Measurements from ENCODE around the gene DLG2. TPM values are rescaled to one million over a fixed set of nuclear protein-coding genes. Genes with fewer than 3 reads are reported as not detected.

Gene DLG2
- total RNA-seq, 2 experiments from 2014 or later = 6.9 to 8.2 TPM

- no peaks in the 10 kb centered on the region for H3K36me3 ChIP-seq (ENCODE audit: insufficient read depth, low read length)
- intact Hi-C loops (cut with micrococcal nuclease; ENCODE audit: unreplicated experiment) = no loop called here
- no peak for TF ChIP-seq CTCF (conservative IDR thresholded peaks at IDR 0.05; ENCODE audit: low read length)
- TF ChIP-seq EZH2phosphoT487 (IDR thresholded peaks at IDR 0.05; ENCODE audit: borderline replicate concordance, low read depth, low read length) = no peak
These were observed 2062.3 kb downstream of the DLG2 start for GRCh38 chr11:83564870-83565269.

DNA sequence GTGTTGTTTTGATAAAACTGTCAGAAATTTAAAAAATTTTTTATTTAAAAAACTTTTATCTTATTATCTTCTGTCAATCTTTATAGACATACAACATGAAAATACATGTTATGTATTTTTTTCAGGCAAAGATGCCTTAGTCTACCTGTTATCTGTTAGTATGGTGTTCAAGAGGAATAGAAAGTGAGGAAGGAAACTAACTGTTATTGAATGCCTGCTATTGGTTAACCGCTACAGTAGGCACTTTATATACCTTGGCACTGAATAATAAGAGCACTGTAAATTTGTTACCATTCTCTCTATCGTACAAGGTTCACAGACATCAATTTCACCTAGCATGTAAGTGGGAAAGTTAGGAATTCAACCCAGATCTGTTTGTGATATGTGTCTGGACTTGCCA, 2068.9 kb downstream of the DLG2 start:
- no peak for DNase-seq (ENCODE audit: low spot score)
- no peaks in the 10 kb centered on the region for H3K9me3 ChIP-seq (ENCODE audit: low read length)
- no peaks in the 10 kb centered on the region for H3K79me2 ChIP-seq (ENCODE audit: insufficient read depth, low read depth, low read length)
- H3K36me3 ChIP-seq (ENCODE audit: insufficient read depth, low read length) = no peaks in the 10 kb centered on the region
- no peak overlapping the region for H3K4me2 ChIP-seq (ENCODE audit: low read length)
- ChIA-PET POLR2A (interaction anchor here (0.7 kb wide), 1 partner anchor 387 kb away, joined by 3 read pairs; no protein-coding TSS in a partner anchor), CTCF (ENCODE audit: unreplicated experiment) (interaction anchor here (0.6 kb wide), 1 partner anchor 174 kb away, joined by 3 read pairs; no protein-coding TSS in a partner anchor)
- no peaks in the 10 kb centered on the region for H3K9me2 ChIP-seq (ENCODE audit: insufficient read depth, low read length)
- no peak overlapping the region for H3K27ac ChIP-seq (ENCODE audit: low read depth, low read length, poor library complexity, severe bottlenecking)
- H3K4me1 ChIP-seq (ENCODE audit: insufficient read depth, low read length, poor library complexity, severe bottlenecking) = peaks cover 6% of the 10 kb centered on the region
- intact Hi-C loops (cut with micrococcal nuclease; ENCODE audit: unreplicated experiment) = no loop called here
- no TSS peak for BruUV-seq (replicated peaks)
- no peaks in the 10 kb centered on the region for H4K20me1 ChIP-seq (ENCODE audit: insufficient read depth, low read length)
- H2AFZ ChIP-seq (ENCODE audit: low read length) = no peak overlapping the region
- H3K4me3 ChIP-seq (ENCODE audit: low read depth, low read length, poor library complexity, severe bottlenecking) = no peak overlapping the region
- TF ChIP-seq EZH2phosphoT487 (IDR thresholded peaks at IDR 0.05; ENCODE audit: borderline replicate concordance, low read depth, low read length) = no peak
- TF ChIP-seq CTCF (conservative IDR thresholded peaks at IDR 0.05; ENCODE audit: low read length) = no peak

More at GRCh38 chr11:83564870-83565269, 2062.3 kb downstream of the DLG2 start:
- H3K4me1 ChIP-seq (ENCODE audit: insufficient read depth, low read length, poor library complexity, severe bottlenecking) = no peaks in the 10 kb centered on the region
- H2AFZ ChIP-seq (ENCODE audit: low read length) = no peak overlapping the region
- no peak overlapping the region for H3K4me2 ChIP-seq (ENCODE audit: low read length)
- no peaks in the 10 kb centered on the region for H3K9me3 ChIP-seq (ENCODE audit: low read length)
- no TSS peak for BruUV-seq (replicated peaks)
- ChIA-PET POLR2A (no interaction called here), CTCF (ENCODE audit: unreplicated experiment) (no interaction called here)
- H3K79me2 ChIP-seq (ENCODE audit: insufficient read depth, low read depth, low read length) = no peaks in the 10 kb centered on the region
- H3K27ac ChIP-seq (ENCODE audit: low read depth, low read length, poor library complexity, severe bottlenecking) = no peak overlapping the region
- no peak overlapping the region for H3K4me3 ChIP-seq (ENCODE audit: low read depth, low read length, poor library complexity, severe bottlenecking)
- no peak for DNase-seq (ENCODE audit: low spot score)
- H4K20me1 ChIP-seq (ENCODE audit: insufficient read depth, low read length) = no peaks in the 10 kb centered on the region
- H3K9me2 ChIP-seq (ENCODE audit: insufficient read depth, low read length) = no peaks in the 10 kb centered on the region

DNA sequence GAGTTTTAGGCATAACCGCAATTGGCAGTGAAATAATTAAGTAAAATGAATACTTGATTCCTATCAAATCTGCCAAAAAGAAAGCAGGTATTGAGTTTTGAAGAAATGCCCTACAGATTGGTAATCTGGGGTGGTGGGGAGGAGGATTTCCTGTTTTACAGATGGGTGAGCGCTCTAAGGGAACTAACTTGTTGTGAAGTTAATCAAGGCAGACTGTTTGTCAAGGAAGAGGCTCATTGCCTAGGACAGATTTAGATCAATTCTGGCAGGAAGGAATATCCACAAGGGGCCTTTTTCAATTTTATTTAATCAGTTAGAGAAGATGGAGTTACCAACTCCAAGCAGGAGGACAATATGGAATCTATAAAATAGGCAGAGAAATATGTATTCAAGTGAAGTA, 2069.5 kb downstream of the DLG2 start:
- no peak for DNase-seq (ENCODE audit: low spot score)
- H2AFZ ChIP-seq (ENCODE audit: low read length) = no peak overlapping the region
- intact Hi-C loops (cut with micrococcal nuclease; ENCODE audit: unreplicated experiment) = no loop called here
- CTCF ChIA-PET (ENCODE audit: unreplicated experiment) = no interaction called here
- POLR2A ChIA-PET = no interaction called here
- no peak overlapping the region for H3K27ac ChIP-seq (ENCODE audit: low read depth, low read length, poor library complexity, severe bottlenecking)
- no peaks in the 10 kb centered on the region for H3K79me2 ChIP-seq (ENCODE audit: insufficient read depth, low read depth, low read length)
- H3K9me3 ChIP-seq (ENCODE audit: low read length) = no peaks in the 10 kb centered on the region
- H3K4me3 ChIP-seq (ENCODE audit: low read depth, low read length, poor library complexity, severe bottlenecking) = no peak overlapping the region
- TF ChIP-seq CTCF (conservative IDR thresholded peaks at IDR 0.05; ENCODE audit: low read length) (no peak), EZH2phosphoT487 (IDR thresholded peaks at IDR 0.05; ENCODE audit: borderline replicate concordance, low read depth, low read length) (no peak)
- no peaks in the 10 kb centered on the region for H3K9me2 ChIP-seq (ENCODE audit: insufficient read depth, low read length)
- H3K4me2 ChIP-seq (ENCODE audit: low read length) = no peak overlapping the region
- no peaks in the 10 kb centered on the region for H4K20me1 ChIP-seq (ENCODE audit: insufficient read depth, low read length)
- BruUV-seq (replicated peaks) = no TSS peak
- no peaks in the 10 kb centered on the region for H3K36me3 ChIP-seq (ENCODE audit: insufficient read depth, low read length)
- H3K4me1 ChIP-seq (ENCODE audit: insufficient read depth, low read length, poor library complexity, severe bottlenecking) = peaks cover 6% of the 10 kb centered on the region
